IMR-90 (cell line): ENCODE measurements around the gene RNU6-9. TPM values are rescaled to one million over a fixed set of nuclear protein-coding genes. Genes with fewer than 3 reads are reported as not detected.
"Not testable (repeated sequence)": the region's sequence is repeated elsewhere in the genome, so short reads cannot be mapped to it uniquely, and the experiment has no call there.

Source experiments
- ATAC-seq: fragments of 200-7000 bp; cut with Tn5 transposase; 2 replicates; pipeline ENCODE4 v1.9.1; 2020; ENCODE audit warnings: low read depth, mild to moderate bottlenecking, moderate library complexity
- BruUV-seq: library from RNA; stranded (reverse); fragments of 400-500 nt; replicated peaks from 2 replicates; lab custom pipeline; 2021; lab: Mats Ljungman, UMichigan
- CTCF ChIA-PET: fragments of 300-600 bp; formaldehyde crosslinking; extraction: SDS; loops from one replicate; lab custom pipeline; 2021; ENCODE audit warnings: antibody characterized with exemption; lab: Yijun Ruan, JAX
- POLR2A ChIA-PET: fragments of 300-600 bp; sonication (Branson Sonifier 250); formaldehyde crosslinking; loops from one replicate; lab custom pipeline; 2022; ENCODE audit warnings: antibody characterized with exemption; ENCODE audit not compliant: unreplicated experiment; lab: Charles Lee
- DNase-seq: peaks from one replicate; pipeline ENCODE4 v3.0.0; 2013
- H2AFZ ChIP-seq: replicated peaks from 2 replicates; pipeline ENCODE3; 2013; ENCODE audit warnings: low read length, mild to moderate bottlenecking; ENCODE audit not compliant: poor library complexity
- H2AK5ac ChIP-seq: 2 replicates; pipeline ENCODE4 v1.6.1; 2013; ENCODE audit warnings: low read depth, low read length, inconsistent platforms
- H2AK9ac ChIP-seq: replicated peaks from 2 replicates; pipeline ENCODE3; 2013; ENCODE audit warnings: mild to moderate bottlenecking, low read depth, low read length, moderate library complexity; ENCODE audit not compliant: poor library complexity
- H2BK120ac ChIP-seq: 2 replicates; pipeline ENCODE4 v1.6.1; 2013; ENCODE audit warnings: low read depth, low read length, inconsistent platforms
- H2BK15ac ChIP-seq: 3 replicates; pipeline ENCODE4 v1.6.1; 2013; ENCODE audit warnings: low read depth, low read length, inconsistent platforms
- H2BK20ac ChIP-seq: 2 replicates; pipeline ENCODE4 v1.6.1; 2013; ENCODE audit warnings: low read depth, mild to moderate bottlenecking, inconsistent platforms, low read length, moderate library complexity
- H2BK5ac ChIP-seq: 2 replicates; pipeline ENCODE4 v1.6.1; 2013; ENCODE audit warnings: mild to moderate bottlenecking, low read depth, low read length, inconsistent platforms; ENCODE audit not compliant: poor library complexity, severe bottlenecking
- H3K14ac ChIP-seq: replicated peaks from 2 replicates; pipeline ENCODE4 v1.6.1; 2013; ENCODE audit warnings: low read depth, low read length, inconsistent platforms
- H3K18ac ChIP-seq: 2 replicates; pipeline ENCODE4 v1.6.1; 2013; ENCODE audit warnings: low read depth, low read length, control low read depth
- H3K23ac ChIP-seq: 2 replicates; pipeline ENCODE4 v1.6.1; 2013; ENCODE audit warnings: low read depth, low read length, inconsistent platforms
- H3K27ac ChIP-seq: 2 replicates; pipeline ENCODE4 v1.5.1; 2013; ENCODE audit warnings: mild to moderate bottlenecking, control low read depth, low read length; ENCODE audit not compliant: insufficient read depth
- H3K27me3 ChIP-seq: 2 replicates; pipeline ENCODE4 v1.6.1; 2013; ENCODE audit warnings: low read length; ENCODE audit not compliant: control insufficient read depth, insufficient read depth
- H3K36me3 ChIP-seq: 2 replicates; pipeline ENCODE4 v1.6.1; 2013; ENCODE audit warnings: low read length, mixed read lengths; ENCODE audit not compliant: control insufficient read depth, insufficient read depth
- H3K4ac ChIP-seq: 2 replicates; pipeline ENCODE4 v1.6.1; 2013; ENCODE audit warnings: low read depth, low read length, inconsistent platforms
- H3K4me1 ChIP-seq: 2 replicates; pipeline ENCODE4 v1.6.1; 2013; ENCODE audit warnings: low read length, mixed read lengths; ENCODE audit not compliant: control insufficient read depth, insufficient read depth
- H3K4me2 ChIP-seq: 2 replicates; pipeline ENCODE4 v1.6.1; 2013; ENCODE audit warnings: low read depth, mild to moderate bottlenecking, control low read depth, low read length, moderate library complexity
- H3K4me3 ChIP-seq: 2 replicates; pipeline ENCODE4 v1.5.1; 2013; ENCODE audit warnings: low read depth, mild to moderate bottlenecking, control low read depth, low read length, moderate library complexity; ENCODE audit not compliant: insufficient read depth
- H3K56ac ChIP-seq: 2 replicates; pipeline ENCODE4 v1.6.1; 2013; ENCODE audit warnings: low read length, inconsistent platforms; ENCODE audit not compliant: insufficient read depth; ENCODE audit errors: extremely low read depth
- H3K79me1 ChIP-seq, 2 experiments: 2 replicates each; pipeline ENCODE4 v1.6.1; 2013; ENCODE audit warnings: low read length in 2 of 2, inconsistent platforms in 1 of 2, low read depth in 1 of 2
- H3K9ac ChIP-seq: 2 replicates; pipeline ENCODE4 v1.6.1; 2013; ENCODE audit warnings: low read depth, low read length, control low read depth
- H3K9me1 ChIP-seq: 2 replicates; pipeline ENCODE4 v1.6.1; 2013; ENCODE audit warnings: low read length, inconsistent platforms; ENCODE audit not compliant: insufficient read depth
- H3K9me3 ChIP-seq: 2 replicates; pipeline ENCODE4 v1.6.1; 2013; ENCODE audit warnings: low read length; ENCODE audit not compliant: control insufficient read depth, insufficient read depth
- H4K20me1 ChIP-seq: 2 replicates; pipeline ENCODE4 v1.6.1; 2013; ENCODE audit warnings: low read length, inconsistent platforms; ENCODE audit not compliant: insufficient read depth
- H4K5ac ChIP-seq: 2 replicates; pipeline ENCODE4 v1.6.1; 2013; ENCODE audit warnings: mild to moderate bottlenecking, low read depth, low read length, control low read depth
- H4K8ac ChIP-seq, 2 experiments: 2 replicates each; pipeline ENCODE4 v1.6.1; 2013; ENCODE audit warnings: low read depth in 2 of 2, low read length in 2 of 2, control low read depth in 1 of 2, inconsistent platforms in 1 of 2
- H4K91ac ChIP-seq: 2 replicates; pipeline ENCODE4 v1.6.1; 2013; ENCODE audit warnings: low read depth, low read length, inconsistent platforms; ENCODE audit not compliant: insufficient read depth
- WGBS, 2 experiments: methylation state at CpG; one replicate each; pipeline versions ENCODE4 v1.1.5 to v1.1.7; 2013; ENCODE audit warnings: missing lambda C conversion rate in 2 of 2; ENCODE audit not compliant: insufficient read length in 1 of 2; ENCODE audit errors: extremely low coverage in 2 of 2; 5-methylcytosine and 5-hydroxymethylcytosine counted together
- dilution Hi-C: fragments of 300-500 bp; cut with HindIII; formaldehyde crosslinking; loops from one replicate; pipeline ENCODE4 v1.14.3; 2018; ENCODE audit warnings: low sequenced_read_pairs; ENCODE audit not compliant: unreplicated experiment
- in situ Hi-C: fragments of 300-500 bp; cut with MboI; formaldehyde crosslinking; loops from 3 replicates; pipeline ENCODE4 v1.14.3; 2019; ENCODE audit warnings: low sequenced_read_pairs, inconsistent platforms, mixed read lengths
- intact Hi-C: fragments of 100-400 bp; cut with micrococcal nuclease; formaldehyde crosslinking; loops from 2 replicates; pipeline ENCODE4 v1.10.0; 2022
- polyA plus RNA-seq, 3 experiments: library from polyadenylated mRNA; depleted of rRNA; stranded (reverse); fragments of >200 nt; gene quantifications; 2 replicates each; pipeline ENCODE4 v1.2.3, GENCODE V29; 2012; ENCODE audit warnings: low replicate concordance in 1 of 3
- total RNA-seq: library from RNA; depleted of rRNA; stranded (reverse); fragments of >200 nt; gene quantifications from 2 replicates; pipeline ENCODE4 v1.2.3, GENCODE V29; 2012

The RNU6-9 gene
- total and polyA plus RNA-seq, 2 of the 4 experiments (the other 2 are of a cell fraction): not detected

DNA sequence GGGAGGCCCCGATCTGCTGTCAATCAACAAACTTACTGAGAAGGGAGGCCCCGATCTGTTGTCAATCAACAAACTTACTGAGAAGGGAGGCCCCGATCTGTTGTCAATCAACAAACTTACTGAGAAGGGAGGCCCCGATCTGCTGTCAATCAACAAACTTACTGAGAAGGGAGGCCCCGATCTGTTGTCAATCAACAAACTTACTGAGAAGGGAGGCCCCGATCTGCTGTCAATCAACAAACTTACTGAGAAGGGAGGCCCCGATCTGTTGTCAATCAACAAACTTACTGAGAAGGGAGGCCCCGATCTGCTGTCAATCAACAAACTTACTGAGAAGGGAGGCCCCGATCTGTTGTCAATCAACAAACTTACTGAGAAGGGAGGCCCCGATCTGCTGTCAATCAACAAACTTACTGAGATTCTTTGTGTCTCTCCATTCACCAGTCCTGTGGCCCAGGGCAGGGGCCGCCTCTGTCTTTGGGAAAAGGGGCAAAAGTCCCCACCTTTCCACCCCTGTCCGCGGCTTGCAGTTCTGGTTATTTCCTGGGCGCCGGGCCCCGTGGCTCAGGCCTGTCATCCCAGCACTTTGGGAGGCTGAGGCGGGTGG is 39.6 kb upstream of the RNU6-9 start:
- POLR2A ChIA-PET, dilution Hi-C loops, H2BK5ac ChIP-seq, H3K27ac ChIP-seq, H4K8ac ChIP-seq, H2AFZ ChIP-seq, H2BK120ac ChIP-seq, H3K79me1 ChIP-seq, H3K36me3 ChIP-seq, DNase-seq, H3K4me3 ChIP-seq, H3K9me1 ChIP-seq, H4K91ac ChIP-seq, H3K18ac ChIP-seq, H3K23ac ChIP-seq, H2BK15ac ChIP-seq, H2BK20ac ChIP-seq, H3K9ac ChIP-seq, H3K56ac ChIP-seq, intact Hi-C loops, H3K4ac ChIP-seq, in situ Hi-C loops, ATAC-seq, H2AK5ac ChIP-seq, H3K14ac ChIP-seq, H3K4me2 ChIP-seq, BruUV-seq, H4K20me1 ChIP-seq, H3K4me1 ChIP-seq, H2AK9ac ChIP-seq, H3K27me3 ChIP-seq, H3K9me3 ChIP-seq, H4K5ac ChIP-seq: not testable (repeated sequence)
- 100% methylated on average over 2 of the region's 17 CpGs; no CpG with 5 or more reads in 1 of the 2 experiments for WGBS, 2 experiments
- CTCF ChIA-PET: interaction anchor here (0.7 to 1.6 kb wide), 2 partner anchors 33 to 148 kb away, joined by 3 to 5 read pairs; no protein-coding TSS in a partner anchor
